ENCODE data around the gene PVALB. TPM values are rescaled to one million over a fixed set of nuclear protein-coding genes. Genes with fewer than 3 reads are reported as not detected.

PVALB gene
- total and polyA plus RNA-seq, 9 of the 15 experiments (the other 6 are each of a cell fraction or from before 2014, with no cell fraction given): not detected

DNA sequence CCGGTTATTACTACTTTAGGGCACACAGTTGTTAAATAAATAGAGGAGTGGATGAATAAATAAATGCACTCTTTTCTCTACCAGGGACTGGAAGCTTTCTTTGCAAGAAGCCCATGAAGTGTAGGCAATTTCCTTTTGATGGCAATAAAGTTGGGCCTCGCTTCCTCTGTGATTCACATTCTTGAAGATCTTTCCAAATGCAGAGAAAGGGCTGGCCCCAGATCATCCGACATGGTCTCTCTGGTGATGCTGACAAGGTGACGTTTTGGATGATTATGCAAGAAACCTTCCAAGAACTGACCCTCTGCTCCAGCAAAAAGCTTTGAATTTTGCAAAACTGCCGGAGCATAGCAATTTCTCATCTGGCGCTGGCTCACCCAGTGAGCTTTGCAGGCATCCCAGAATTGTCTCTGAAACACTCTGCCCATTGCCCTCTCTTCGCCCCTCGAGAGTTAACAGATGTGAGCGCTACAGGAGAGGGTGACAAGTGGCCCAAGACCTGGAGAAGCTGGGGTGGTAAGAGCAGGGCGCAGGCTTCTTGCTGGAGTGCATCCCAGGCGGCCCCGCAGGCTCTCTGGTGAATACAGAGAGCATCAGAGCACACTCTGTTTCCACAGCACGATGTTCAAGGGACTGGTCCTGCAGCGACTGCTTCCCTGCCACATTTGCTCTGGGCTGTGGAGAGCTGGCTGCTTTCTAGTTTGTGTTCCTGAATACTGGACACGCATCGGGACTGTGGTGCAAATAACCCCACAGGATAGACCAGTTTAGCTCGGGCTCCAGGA, 29.4 kb downstream of the PVALB start:
- no peaks in the 10 kb centered on the region for H4K20me1 ChIP-seq (replicated peaks; ENCODE audit: control insufficient read depth, insufficient read depth, low read length)
- no peak for FAIRE-seq
- no peak overlapping the region for H3K27ac ChIP-seq (ENCODE audit: extremely low read depth, low read depth, low read length)
- no peaks in the 10 kb centered on the region for H3K9me1 ChIP-seq (ENCODE audit: control insufficient read depth, insufficient read depth, low read length)
- no TSS peak for BruUV-seq (replicated peaks)
- POLR2A ChIA-PET: interaction anchor here (0.8 to 1.3 kb wide), 2 partner anchors 27 to 52 kb away, joined by 3 to 4 read pairs; no protein-coding TSS in a partner anchor
- under 1% methylated on average over 17 of the region's 17 CpGs for WGBS (ENCODE audit: insufficient coverage, low coverage, missing lambda C conversion rate)
- no peak overlapping the region for H3K4me2 ChIP-seq (ENCODE audit: insufficient read depth, low read length)
- no peak overlapping the region for H2AFZ ChIP-seq (ENCODE audit: low read depth, low read length)
- intact Hi-C loops (cut with micrococcal nuclease): loop anchor here (10.0 kb wide), 2 partner anchors 257 to 407 kb away; no protein-coding TSS in a partner anchor
- TF ChIP-seq ZNF830 (CRISPR knock-in tag; IDR thresholded peaks at IDR 0.05): no peak
- no peak for TF ChIP-seq BRF1 (IDR thresholded peaks at IDR 0.05; ENCODE audit: borderline replicate concordance, extremely low read depth, insufficient read length)
- TF ChIP-seq FOXM1 (IDR thresholded peaks at IDR 0.05; ENCODE audit: low read depth): no peak
- TF ChIP-seq FOXM1 (CRISPR knock-in tag; IDR thresholded peaks at IDR 0.05; ENCODE audit: low read depth): no peak
- TF ChIP-seq CBFA2T3 (IDR thresholded peaks at IDR 0.05): no peak
- TF ChIP-seq, protein P1, sequence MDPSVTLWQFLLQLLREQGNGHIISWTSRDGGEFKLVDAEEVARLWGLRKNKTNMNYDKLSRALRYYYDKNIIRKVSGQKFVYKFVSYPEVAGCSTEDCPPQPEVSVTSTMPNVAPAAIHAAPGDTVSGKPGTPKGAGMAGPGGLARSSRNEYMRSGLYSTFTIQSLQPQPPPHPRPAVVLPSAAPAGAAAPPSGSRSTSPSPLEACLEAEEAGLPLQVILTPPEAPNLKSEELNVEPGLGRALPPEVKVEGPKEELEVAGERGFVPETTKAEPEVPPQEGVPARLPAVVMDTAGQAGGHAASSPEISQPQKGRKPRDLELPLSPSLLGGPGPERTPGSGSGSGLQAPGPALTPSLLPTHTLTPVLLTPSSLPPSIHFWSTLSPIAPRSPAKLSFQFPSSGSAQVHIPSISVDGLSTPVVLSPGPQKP (CRISPR knock-in tag; IDR thresholded peaks at IDR 0.05): no peak
- TF ChIP-seq, protein P2, sequence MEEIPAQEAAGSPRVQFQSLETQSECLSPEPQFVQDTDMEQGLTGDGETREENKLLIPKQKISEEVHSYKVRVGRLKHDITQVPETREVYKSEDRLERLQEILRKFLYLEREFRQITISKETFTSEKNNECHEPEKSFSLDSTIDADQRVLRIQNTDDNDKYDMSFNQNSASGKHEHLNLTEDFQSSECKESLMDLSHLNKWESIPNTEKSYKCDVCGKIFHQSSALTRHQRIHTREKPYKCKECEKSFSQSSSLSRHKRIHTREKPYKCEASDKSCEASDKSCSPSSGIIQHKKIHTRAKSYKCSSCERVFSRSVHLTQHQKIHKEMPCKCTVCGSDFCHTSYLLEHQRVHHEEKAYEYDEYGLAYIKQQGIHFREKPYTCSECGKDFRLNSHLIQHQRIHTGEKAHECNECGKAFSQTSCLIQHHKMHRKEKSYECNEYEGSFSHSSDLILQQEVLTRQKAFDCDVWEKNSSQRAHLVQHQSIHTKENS (CRISPR knock-in tag; IDR thresholded peaks at IDR 0.05): no peak
- TF ChIP-seq CC2D1A (IDR thresholded peaks at IDR 0.05): no peak
- TF ChIP-seq PHTF2 (CRISPR knock-in tag; IDR thresholded peaks at IDR 0.05): no peak
- TF ChIP-seq, protein P3, sequence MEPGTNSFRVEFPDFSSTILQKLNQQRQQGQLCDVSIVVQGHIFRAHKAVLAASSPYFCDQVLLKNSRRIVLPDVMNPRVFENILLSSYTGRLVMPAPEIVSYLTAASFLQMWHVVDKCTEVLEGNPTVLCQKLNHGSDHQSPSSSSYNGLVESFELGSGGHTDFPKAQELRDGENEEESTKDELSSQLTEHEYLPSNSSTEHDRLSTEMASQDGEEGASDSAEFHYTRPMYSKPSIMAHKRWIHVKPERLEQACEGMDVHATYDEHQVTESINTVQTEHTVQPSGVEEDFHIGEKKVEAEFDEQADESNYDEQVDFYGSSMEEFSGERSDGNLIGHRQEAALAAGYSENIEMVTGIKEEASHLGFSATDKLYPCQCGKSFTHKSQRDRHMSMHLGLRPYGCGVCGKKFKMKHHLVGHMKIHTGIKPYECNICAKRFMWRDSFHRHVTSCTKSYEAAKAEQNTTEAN (CRISPR knock-in tag; IDR thresholded peaks at IDR 0.05): no peak
- TF ChIP-seq, protein P4, sequence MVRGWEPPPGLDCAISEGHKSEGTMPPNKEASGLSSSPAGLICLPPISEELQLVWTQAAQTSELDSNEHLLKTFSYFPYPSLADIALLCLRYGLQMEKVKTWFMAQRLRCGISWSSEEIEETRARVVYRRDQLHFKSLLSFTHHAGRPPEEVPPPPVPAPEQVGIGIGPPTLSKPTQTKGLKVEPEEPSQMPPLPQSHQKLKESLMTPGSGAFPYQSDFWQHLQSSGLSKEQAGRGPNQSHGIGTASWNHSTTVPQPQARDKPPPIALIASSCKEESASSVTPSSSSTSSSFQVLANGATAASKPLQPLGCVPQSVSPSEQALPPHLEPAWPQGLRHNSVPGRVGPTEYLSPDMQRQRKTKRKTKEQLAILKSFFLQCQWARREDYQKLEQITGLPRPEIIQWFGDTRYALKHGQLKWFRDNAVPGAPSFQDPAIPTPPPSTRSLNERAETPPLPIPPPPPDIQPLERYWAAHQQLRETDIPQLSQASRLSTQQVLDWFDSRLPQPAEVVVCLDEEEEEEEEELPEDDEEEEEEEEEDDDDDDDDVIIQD (CRISPR knock-in tag; IDR thresholded peaks at IDR 0.05): no peak
- no peak for TF ChIP-seq ZNF232 (CRISPR knock-in tag; IDR thresholded peaks at IDR 0.05)
- TF ChIP-seq IFI16 (CRISPR knock-in tag; IDR thresholded peaks at IDR 0.05): no peak
- TF ChIP-seq RBM39 (optimal IDR thresholded peaks at IDR 0.05; ENCODE audit: low read depth, low read length): no peak
- no peak for TF ChIP-seq MAFF (IDR thresholded peaks at IDR 0.05; ENCODE audit: low read length)
- TF ChIP-seq RAD21 (CRISPR knock-in tag; conservative IDR thresholded peaks at IDR 0.05 in 1 of 2, IDR thresholded peaks at IDR 0.05 in 1 of 2): no peak
- TF ChIP-seq SRSF7 (optimal IDR thresholded peaks at IDR 0.05; ENCODE audit: low read depth, low read length): no peak
- no peaks in the 10 kb centered on the region for H3K36me3 ChIP-seq (ENCODE audit: control insufficient read depth, insufficient read depth, low read length)
- in situ Hi-C loops (cut with MboI): no loop called here
- peaks cover 0 to 4% of the 10 kb centered on the region in 2 experiments; a peak in 3 of 5 replicates for H3K4me1 ChIP-seq (replicated peaks in 1 of 2; ENCODE audit: control insufficient read depth in 2 of 2, insufficient read depth in 2 of 2, low read length in 2 of 2)
- no peak overlapping the region for H3K9ac ChIP-seq (ENCODE audit: insufficient read depth in 1 of 2, low read depth in 2 of 2, low read length in 2 of 2)
- ATAC-seq: no peak
- peaks cover 5 to 55% of the 10 kb centered on the region in 2 experiments; a peak in 3 of 5 replicates for H3K27me3 ChIP-seq (ENCODE audit: control insufficient read depth in 2 of 2, insufficient read depth in 2 of 2, low read length in 2 of 2)
- DNase-seq (ENCODE audit: extremely low read depth in 1 of 4, low spot score in 3 of 4): no peak
- H3K79me2 ChIP-seq (ENCODE audit: control insufficient read depth, insufficient read depth, low read length): no peaks in the 10 kb centered on the region
- CTCF ChIA-PET (ENCODE audit: low intra/inter-chr PET ratio): no interaction called here
- H3K9me3 ChIP-seq (replicated peaks; ENCODE audit: control insufficient read depth, insufficient read depth, low read depth, low read length): no peaks in the 10 kb centered on the region
- no peak overlapping the region for H3K4me3 ChIP-seq

Measured in K562 (cell line).